Activated CD8-positive, alpha-beta T cell treated with anti-CD3 and anti-CD28 coated beads, Interleukin-2, amount 10 ng/mL, durations not matched to agents 7 days and 5 days (primary cell): ENCODE data around the gene PTBP2. TPM values are rescaled to one million over a fixed set of nuclear protein-coding genes. Genes with fewer than 3 reads are reported as not detected.
A peak's percentile ranks its signal among the peaks of the same experiment; 100 is the strongest.

Experiments
- ATAC-seq: fragments of 150-1000 bp; cut with Tn5 transposase; one replicate; pipeline ENCODE4 v1.10.0; 2021; ENCODE audit warnings: moderate library complexity
- CTCF ChIA-PET: fragments of 350-600 bp; sonication (Branson Sonifier 250); formaldehyde crosslinking; loops from one replicate; lab custom pipeline; 2021; ENCODE audit warnings: antibody characterized with exemption; lab: Charles Lee
- POLR2A ChIA-PET: fragments of 350-600 bp; sonication (Branson Sonifier 250); formaldehyde crosslinking; loops from one replicate; lab custom pipeline; 2021; ENCODE audit warnings: antibody characterized with exemption; lab: Charles Lee
- DNase-seq: peaks from one replicate; pipeline ENCODE4 v3.0.0-alpha.2; 2020
- H3K27ac Mint-ChIP-seq: one replicate; pipeline ENCODE4 v1.8.0; 2021; ENCODE audit warnings: mild to moderate bottlenecking, mixed read lengths
- H3K27me3 Mint-ChIP-seq: one replicate; pipeline ENCODE4 v1.8.0; 2021; ENCODE audit warnings: low read depth, mixed read lengths
- H3K36me3 Mint-ChIP-seq: one replicate; pipeline ENCODE4 v1.8.0; 2021; ENCODE audit warnings: low read depth, mixed read lengths
- H3K4me1 Mint-ChIP-seq: one replicate; pipeline ENCODE4 v1.8.0; 2021; ENCODE audit warnings: low read depth, mixed read lengths
- H3K4me3 Mint-ChIP-seq: one replicate; pipeline ENCODE4 v1.8.0; 2021; ENCODE audit warnings: mild to moderate bottlenecking, mixed read lengths
- H3K9me3 Mint-ChIP-seq: one replicate; pipeline ENCODE4 v1.8.0; 2022; ENCODE audit warnings: mixed read lengths; ENCODE audit not compliant: insufficient read depth
- total RNA-seq, 2 experiments: library from RNA; stranded (reverse); gene quantifications; one replicate each; pipeline ENCODE4 v1.2.3, GENCODE V29; 2021

Gene PTBP2
- total RNA-seq, 2 experiments from 2014 or later, result 12.6 to 14.2 TPM

- Mint-ChIP-seq H3K4me3 (no peak overlapping the region), H3K27ac (no peak overlapping the region), H3K27me3 (no peaks in the 10 kb centered on the region), H3K36me3 (no peaks in the 10 kb centered on the region), H3K4me1 (no peaks in the 10 kb centered on the region), H3K9me3 (no peaks in the 10 kb centered on the region)
- no peak for ATAC-seq
- ChIA-PET POLR2A (no interaction called here), CTCF (no interaction called here)
- no peak for DNase-seq
Observed at GRCh38 chr1:96833376-96833775, 111.8 kb downstream of the PTBP2 start.

- Mint-ChIP-seq H3K27ac (no peak overlapping the region), H3K27me3 (no peaks in the 10 kb centered on the region), H3K4me3 (no peak overlapping the region), H3K9me3 (no peaks in the 10 kb centered on the region), H3K36me3 (no peaks in the 10 kb centered on the region), H3K4me1 (no peaks in the 10 kb centered on the region)
- DNase-seq (no peak), ATAC-seq (no peak)
- POLR2A ChIA-PET, result no interaction called here
- CTCF ChIA-PET, result no interaction called here
Observed at GRCh38 chr1:96834986-96835385, 113.4 kb downstream of the PTBP2 start.

GRCh38 chr1:96837057-96837780 lies 115.6 kb downstream of the PTBP2 start:
- ATAC-seq (no peak), DNase-seq (no peak)
- H3K36me3 Mint-ChIP-seq, result no peaks in the 10 kb centered on the region
- no peak overlapping the region for H3K4me3 Mint-ChIP-seq
- H3K4me1 Mint-ChIP-seq, result no peaks in the 10 kb centered on the region
- H3K27ac Mint-ChIP-seq, result no peak overlapping the region
- no peaks in the 10 kb centered on the region for H3K9me3 Mint-ChIP-seq
- ChIA-PET POLR2A (no interaction called here), CTCF (no interaction called here)
- no peaks in the 10 kb centered on the region for H3K27me3 Mint-ChIP-seq

GRCh38 chr1:96837781-96838216 lies 116.2 kb downstream of the PTBP2 start:
- ATAC-seq (no peak), DNase-seq (no peak)
- no peaks in the 10 kb centered on the region for H3K9me3 Mint-ChIP-seq
- H3K4me1 Mint-ChIP-seq, result no peaks in the 10 kb centered on the region
- H3K36me3 Mint-ChIP-seq, result no peaks in the 10 kb centered on the region
- H3K27me3 Mint-ChIP-seq, result no peaks in the 10 kb centered on the region
- no peak overlapping the region for H3K4me3 Mint-ChIP-seq
- H3K27ac Mint-ChIP-seq, result no peak overlapping the region
- ChIA-PET POLR2A (no interaction called here), CTCF (no interaction called here)

GRCh38 chr1:96840396-96840795 lies 118.8 kb downstream of the PTBP2 start:
- H3K9me3 Mint-ChIP-seq, result no peaks in the 10 kb centered on the region
- peaks cover 2% of the 10 kb centered on the region for H3K4me1 Mint-ChIP-seq
- no peak overlapping the region for H3K4me3 Mint-ChIP-seq
- no peak overlapping the region for H3K27ac Mint-ChIP-seq
- no peak for DNase-seq
- H3K36me3 Mint-ChIP-seq, result no peaks in the 10 kb centered on the region
- CTCF ChIA-PET, result no interaction called here
- H3K27me3 Mint-ChIP-seq, result no peaks in the 10 kb centered on the region
- no peak for ATAC-seq
- POLR2A ChIA-PET, result no interaction called here

GRCh38 chr1:96842215-96842614 lies 120.6 kb downstream of the PTBP2 start:
- Mint-ChIP-seq H3K4me1 (peaks cover 2% of the 10 kb centered on the region), H3K27ac (no peak overlapping the region), H3K9me3 (no peaks in the 10 kb centered on the region), H3K36me3 (no peaks in the 10 kb centered on the region), H3K4me3 (no peak overlapping the region), H3K27me3 (no peaks in the 10 kb centered on the region)
- DNase-seq, result no peak
- ChIA-PET CTCF (no interaction called here), POLR2A (no interaction called here)
- ATAC-seq, result no peak

- Mint-ChIP-seq H3K4me3 (no peak overlapping the region), H3K9me3 (no peaks in the 10 kb centered on the region), H3K4me1 (peaks cover 2% of the 10 kb centered on the region), H3K27ac (no peak overlapping the region), H3K36me3 (no peaks in the 10 kb centered on the region), H3K27me3 (no peaks in the 10 kb centered on the region)
- POLR2A ChIA-PET, result no interaction called here
- ATAC-seq, result no peak
- CTCF ChIA-PET, result interaction anchor here (1.1 to 1.5 kb wide), 2 partner anchors 18 to 607 kb away, joined by 3 read pairs; no protein-coding TSS in a partner anchor
- DNase-seq, result no peak
Observed at GRCh38 chr1:96843196-96843595, 121.6 kb downstream of the PTBP2 start.

- CTCF ChIA-PET, result interaction anchor here (1.1 to 1.5 kb wide), 2 partner anchors 18 to 607 kb away, joined by 3 read pairs; no protein-coding TSS in a partner anchor
- Mint-ChIP-seq H3K4me3 (no peak overlapping the region), H3K9me3 (no peaks in the 10 kb centered on the region), H3K27me3 (no peaks in the 10 kb centered on the region), H3K27ac (no peak overlapping the region), H3K4me1 (peaks cover 2% of the 10 kb centered on the region), H3K36me3 (no peaks in the 10 kb centered on the region)
- ATAC-seq, result no peak
- no peak for DNase-seq
- POLR2A ChIA-PET, result no interaction called here
Observed at GRCh38 chr1:96843601-96844000, 122.0 kb downstream of the PTBP2 start.

GRCh38 chr1:96845464-96845863 lies 123.9 kb downstream of the PTBP2 start:
- CTCF ChIA-PET, result interaction anchor here (0.8 kb wide), 2 partner anchors 26 to 609 kb away, joined by 3 to 4 read pairs; no protein-coding TSS in a partner anchor
- DNase-seq, result peak; percentile 54

GRCh38 chr1:96861836-96862235 lies 140.3 kb downstream of the PTBP2 start:
- Mint-ChIP-seq H3K9me3 (no peaks in the 10 kb centered on the region), H3K27ac (no peak overlapping the region), H3K27me3 (no peaks in the 10 kb centered on the region), H3K36me3 (no peaks in the 10 kb centered on the region), H3K4me3 (no peak overlapping the region), H3K4me1 (no peaks in the 10 kb centered on the region)
- CTCF ChIA-PET, result no interaction called here
- POLR2A ChIA-PET, result no interaction called here
- ATAC-seq, result no peak
- no peak for DNase-seq

More at GRCh38 chr1:96845464-96845863, 123.9 kb downstream of the PTBP2 start:
- no peaks in the 10 kb centered on the region for H3K9me3 Mint-ChIP-seq
- H3K27me3 Mint-ChIP-seq, result no peaks in the 10 kb centered on the region
- ATAC-seq, result peak; percentile 86
- H3K27ac Mint-ChIP-seq, result no peak overlapping the region
- POLR2A ChIA-PET, result no interaction called here
- H3K4me1 Mint-ChIP-seq, result peaks cover 2% of the 10 kb centered on the region
- H3K36me3 Mint-ChIP-seq, result no peaks in the 10 kb centered on the region
- no peak overlapping the region for H3K4me3 Mint-ChIP-seq

GRCh38 chr1:96863449-96863848 lies 141.9 kb downstream of the PTBP2 start:
- Mint-ChIP-seq H3K4me1 (no peaks in the 10 kb centered on the region), H3K9me3 (no peaks in the 10 kb centered on the region), H3K4me3 (no peak overlapping the region), H3K36me3 (no peaks in the 10 kb centered on the region), H3K27me3 (no peaks in the 10 kb centered on the region), H3K27ac (no peak overlapping the region)
- DNase-seq (no peak), ATAC-seq (no peak)
- ChIA-PET CTCF (no interaction called here), POLR2A (no interaction called here)
